AG04449 (cell line): ENCODE data around the gene ZNF680.

Experiments used
- CTCF ChIA-PET: fragments of 350-600 bp; formaldehyde crosslinking; extraction: SDS; loops from one replicate; lab custom pipeline; 2021; ENCODE audit warnings: antibody characterized with exemption; lab: Yijun Ruan, JAX
- POLR2A ChIA-PET: fragments of 400-600, 350-600 bp; formaldehyde crosslinking; extraction: SDS; loops from one replicate; lab custom pipeline; 2020; ENCODE audit warnings: antibody characterized with exemption, inconsistent platforms; lab: Yijun Ruan, JAX
- DNase-seq: peaks from one replicate; pipeline ENCODE4 v3.0.0-alpha.2; 2010; ENCODE audit warnings: low read depth, low spot score
- H3K4me3 ChIP-seq: 2 replicates; pipeline ENCODE4 v1.5.1; 2011; ENCODE audit warnings: low read depth, mild to moderate bottlenecking, control low read depth, low read length
- TF ChIP-seq, protein P1 (sequence below): IDR thresholded peaks from one replicate; pipeline ENCODE4 v1.5.1; 2011; ENCODE audit warnings: mild to moderate bottlenecking, moderate library complexity, low read length, control low read depth, inconsistent platforms; ENCODE audit not compliant: insufficient read depth; ENCODE audit errors: missing control alignments

The ZNF680 gene

GRCh38 chr7:64485623-64486022, 77.2 kb downstream of the ZNF680 start:
- CTCF ChIA-PET = interaction anchor here (0.6 kb wide), 1 partner anchor 11 kb away, joined by 3 read pairs; no protein-coding TSS in a partner anchor
- H3K4me3 ChIP-seq = no peak overlapping the region
- POLR2A ChIA-PET = no interaction called here
- TF ChIP-seq, protein P1, sequence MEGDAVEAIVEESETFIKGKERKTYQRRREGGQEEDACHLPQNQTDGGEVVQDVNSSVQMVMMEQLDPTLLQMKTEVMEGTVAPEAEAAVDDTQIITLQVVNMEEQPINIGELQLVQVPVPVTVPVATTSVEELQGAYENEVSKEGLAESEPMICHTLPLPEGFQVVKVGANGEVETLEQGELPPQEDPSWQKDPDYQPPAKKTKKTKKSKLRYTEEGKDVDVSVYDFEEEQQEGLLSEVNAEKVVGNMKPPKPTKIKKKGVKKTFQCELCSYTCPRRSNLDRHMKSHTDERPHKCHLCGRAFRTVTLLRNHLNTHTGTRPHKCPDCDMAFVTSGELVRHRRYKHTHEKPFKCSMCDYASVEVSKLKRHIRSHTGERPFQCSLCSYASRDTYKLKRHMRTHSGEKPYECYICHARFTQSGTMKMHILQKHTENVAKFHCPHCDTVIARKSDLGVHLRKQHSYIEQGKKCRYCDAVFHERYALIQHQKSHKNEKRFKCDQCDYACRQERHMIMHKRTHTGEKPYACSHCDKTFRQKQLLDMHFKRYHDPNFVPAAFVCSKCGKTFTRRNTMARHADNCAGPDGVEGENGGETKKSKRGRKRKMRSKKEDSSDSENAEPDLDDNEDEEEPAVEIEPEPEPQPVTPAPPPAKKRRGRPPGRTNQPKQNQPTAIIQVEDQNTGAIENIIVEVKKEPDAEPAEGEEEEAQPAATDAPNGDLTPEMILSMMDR = no peak
- no peak for DNase-seq
